HEK293 (cell line): ENCODE data around the gene TACC2.

Experiments used
- KLF9 ChIP-seq: fragments of 450-650 bp; formaldehyde crosslinking; IDR thresholded peaks from 2 replicates; pipeline ENCODE4 v1.5.1; 2016; ENCODE audit warnings: missing biosample characterization, missing genetic modification characterization, low read depth
- SP2 ChIP-seq: fragments of 450-650 bp; formaldehyde crosslinking; IDR thresholded peaks from 2 replicates; pipeline ENCODE4 v1.5.1; 2016; ENCODE audit warnings: missing biosample characterization, missing genetic modification characterization
- ZFP37 ChIP-seq: fragments of 450-650 bp; formaldehyde crosslinking; IDR thresholded peaks from 2 replicates; pipeline ENCODE4 v1.5.1; 2016; ENCODE audit warnings: missing biosample characterization, missing genetic modification characterization
- ZNF335 ChIP-seq: fragments of 450-650 bp; formaldehyde crosslinking; conservative IDR thresholded peaks from 2 replicates; pipeline ENCODE4 v1.5.1; 2016; ENCODE audit warnings: missing biosample characterization, missing genetic modification characterization
- ZNF48 ChIP-seq: fragments of 450-650 bp; formaldehyde crosslinking; IDR thresholded peaks from 2 replicates; pipeline ENCODE4 v1.5.1; 2016; ENCODE audit warnings: missing biosample characterization, missing genetic modification characterization
- ZNF514 ChIP-seq: fragments of 450-650 bp; formaldehyde crosslinking; IDR thresholded peaks from 2 replicates; pipeline ENCODE4 v1.5.1; 2016; ENCODE audit warnings: missing biosample characterization, missing genetic modification characterization
- ZNF768 ChIP-seq: fragments of 450-650 bp; formaldehyde crosslinking; IDR thresholded peaks from 2 replicates; pipeline ENCODE4 v1.5.1; 2018; ENCODE audit warnings: missing biosample characterization, mild to moderate bottlenecking, missing genetic modification characterization
- TF ChIP-seq, protein P1 (sequence below): fragments of 450-650 bp; IDR thresholded peaks from 2 replicates; pipeline ENCODE4 v1.5.1; 2018; ENCODE audit warnings: missing biosample characterization, mild to moderate bottlenecking, missing genetic modification characterization
- TF ChIP-seq, protein P2 (sequence below): fragments of 450-650 bp; formaldehyde crosslinking; IDR thresholded peaks from 2 replicates; pipeline ENCODE4 v1.5.1; 2016; ENCODE audit warnings: missing biosample characterization, missing genetic modification characterization
- TF ChIP-seq, protein P3 (sequence below): fragments of 450-650 bp; formaldehyde crosslinking; IDR thresholded peaks from 2 replicates; pipeline ENCODE4 v1.5.1; 2016; ENCODE audit warnings: missing biosample characterization, missing genetic modification characterization
- TF ChIP-seq, protein P4 (sequence below): fragments of 450-650 bp; formaldehyde crosslinking; IDR thresholded peaks from 2 replicates; pipeline ENCODE4 v1.5.1; 2016; ENCODE audit warnings: missing biosample characterization, missing genetic modification characterization

DNA sequence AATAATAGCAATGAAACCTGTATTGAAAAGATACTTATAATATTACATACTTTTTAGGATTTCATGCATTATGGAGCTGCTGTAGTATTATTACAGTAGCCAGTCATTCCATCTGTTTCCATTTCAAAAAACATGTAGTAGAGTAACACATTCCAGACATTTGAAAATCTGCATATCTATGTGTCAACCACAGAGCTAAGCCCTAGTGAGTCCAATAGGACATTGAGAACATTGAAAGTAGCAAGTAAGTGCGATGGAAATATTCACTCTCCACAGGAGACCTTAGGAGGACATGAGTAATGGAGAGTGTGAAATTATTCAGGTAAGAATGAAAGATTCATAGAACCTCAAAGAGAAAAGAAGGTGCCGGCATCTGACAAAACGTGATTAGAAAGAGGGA, 29.3 kb upstream of the TACC2 start:
- TF ChIP-seq, protein P1, sequence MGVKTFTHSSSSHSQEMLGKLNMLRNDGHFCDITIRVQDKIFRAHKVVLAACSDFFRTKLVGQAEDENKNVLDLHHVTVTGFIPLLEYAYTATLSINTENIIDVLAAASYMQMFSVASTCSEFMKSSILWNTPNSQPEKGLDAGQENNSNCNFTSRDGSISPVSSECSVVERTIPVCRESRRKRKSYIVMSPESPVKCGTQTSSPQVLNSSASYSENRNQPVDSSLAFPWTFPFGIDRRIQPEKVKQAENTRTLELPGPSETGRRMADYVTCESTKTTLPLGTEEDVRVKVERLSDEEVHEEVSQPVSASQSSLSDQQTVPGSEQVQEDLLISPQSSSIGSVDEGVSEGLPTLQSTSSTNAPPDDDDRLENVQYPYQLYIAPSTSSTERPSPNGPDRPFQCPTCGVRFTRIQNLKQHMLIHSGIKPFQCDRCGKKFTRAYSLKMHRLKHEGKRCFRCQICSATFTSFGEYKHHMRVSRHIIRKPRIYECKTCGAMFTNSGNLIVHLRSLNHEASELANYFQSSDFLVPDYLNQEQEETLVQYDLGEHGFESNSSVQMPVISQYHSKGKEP (tag by site-specific recombination) = no peak
- TF ChIP-seq, protein P2, sequence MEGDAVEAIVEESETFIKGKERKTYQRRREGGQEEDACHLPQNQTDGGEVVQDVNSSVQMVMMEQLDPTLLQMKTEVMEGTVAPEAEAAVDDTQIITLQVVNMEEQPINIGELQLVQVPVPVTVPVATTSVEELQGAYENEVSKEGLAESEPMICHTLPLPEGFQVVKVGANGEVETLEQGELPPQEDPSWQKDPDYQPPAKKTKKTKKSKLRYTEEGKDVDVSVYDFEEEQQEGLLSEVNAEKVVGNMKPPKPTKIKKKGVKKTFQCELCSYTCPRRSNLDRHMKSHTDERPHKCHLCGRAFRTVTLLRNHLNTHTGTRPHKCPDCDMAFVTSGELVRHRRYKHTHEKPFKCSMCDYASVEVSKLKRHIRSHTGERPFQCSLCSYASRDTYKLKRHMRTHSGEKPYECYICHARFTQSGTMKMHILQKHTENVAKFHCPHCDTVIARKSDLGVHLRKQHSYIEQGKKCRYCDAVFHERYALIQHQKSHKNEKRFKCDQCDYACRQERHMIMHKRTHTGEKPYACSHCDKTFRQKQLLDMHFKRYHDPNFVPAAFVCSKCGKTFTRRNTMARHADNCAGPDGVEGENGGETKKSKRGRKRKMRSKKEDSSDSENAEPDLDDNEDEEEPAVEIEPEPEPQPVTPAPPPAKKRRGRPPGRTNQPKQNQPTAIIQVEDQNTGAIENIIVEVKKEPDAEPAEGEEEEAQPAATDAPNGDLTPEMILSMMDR (tag by site-specific recombination) = no peak
- TF ChIP-seq KLF9 (tag by site-specific recombination) (no peak), ZNF514 (no peak), SP2 (no peak), ZNF48 (tag by site-specific recombination) (no peak), ZFP37 (tag by site-specific recombination) (no peak), ZNF768 (tag by site-specific recombination) (no peak), ZNF335 (tag by site-specific recombination) (no peak)
- TF ChIP-seq, protein P3, sequence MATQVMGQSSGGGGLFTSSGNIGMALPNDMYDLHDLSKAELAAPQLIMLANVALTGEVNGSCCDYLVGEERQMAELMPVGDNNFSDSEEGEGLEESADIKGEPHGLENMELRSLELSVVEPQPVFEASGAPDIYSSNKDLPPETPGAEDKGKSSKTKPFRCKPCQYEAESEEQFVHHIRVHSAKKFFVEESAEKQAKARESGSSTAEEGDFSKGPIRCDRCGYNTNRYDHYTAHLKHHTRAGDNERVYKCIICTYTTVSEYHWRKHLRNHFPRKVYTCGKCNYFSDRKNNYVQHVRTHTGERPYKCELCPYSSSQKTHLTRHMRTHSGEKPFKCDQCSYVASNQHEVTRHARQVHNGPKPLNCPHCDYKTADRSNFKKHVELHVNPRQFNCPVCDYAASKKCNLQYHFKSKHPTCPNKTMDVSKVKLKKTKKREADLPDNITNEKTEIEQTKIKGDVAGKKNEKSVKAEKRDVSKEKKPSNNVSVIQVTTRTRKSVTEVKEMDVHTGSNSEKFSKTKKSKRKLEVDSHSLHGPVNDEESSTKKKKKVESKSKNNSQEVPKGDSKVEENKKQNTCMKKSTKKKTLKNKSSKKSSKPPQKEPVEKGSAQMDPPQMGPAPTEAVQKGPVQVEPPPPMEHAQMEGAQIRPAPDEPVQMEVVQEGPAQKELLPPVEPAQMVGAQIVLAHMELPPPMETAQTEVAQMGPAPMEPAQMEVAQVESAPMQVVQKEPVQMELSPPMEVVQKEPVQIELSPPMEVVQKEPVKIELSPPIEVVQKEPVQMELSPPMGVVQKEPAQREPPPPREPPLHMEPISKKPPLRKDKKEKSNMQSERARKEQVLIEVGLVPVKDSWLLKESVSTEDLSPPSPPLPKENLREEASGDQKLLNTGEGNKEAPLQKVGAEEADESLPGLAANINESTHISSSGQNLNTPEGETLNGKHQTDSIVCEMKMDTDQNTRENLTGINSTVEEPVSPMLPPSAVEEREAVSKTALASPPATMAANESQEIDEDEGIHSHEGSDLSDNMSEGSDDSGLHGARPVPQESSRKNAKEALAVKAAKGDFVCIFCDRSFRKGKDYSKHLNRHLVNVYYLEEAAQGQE = no peak
- TF ChIP-seq, protein P4, sequence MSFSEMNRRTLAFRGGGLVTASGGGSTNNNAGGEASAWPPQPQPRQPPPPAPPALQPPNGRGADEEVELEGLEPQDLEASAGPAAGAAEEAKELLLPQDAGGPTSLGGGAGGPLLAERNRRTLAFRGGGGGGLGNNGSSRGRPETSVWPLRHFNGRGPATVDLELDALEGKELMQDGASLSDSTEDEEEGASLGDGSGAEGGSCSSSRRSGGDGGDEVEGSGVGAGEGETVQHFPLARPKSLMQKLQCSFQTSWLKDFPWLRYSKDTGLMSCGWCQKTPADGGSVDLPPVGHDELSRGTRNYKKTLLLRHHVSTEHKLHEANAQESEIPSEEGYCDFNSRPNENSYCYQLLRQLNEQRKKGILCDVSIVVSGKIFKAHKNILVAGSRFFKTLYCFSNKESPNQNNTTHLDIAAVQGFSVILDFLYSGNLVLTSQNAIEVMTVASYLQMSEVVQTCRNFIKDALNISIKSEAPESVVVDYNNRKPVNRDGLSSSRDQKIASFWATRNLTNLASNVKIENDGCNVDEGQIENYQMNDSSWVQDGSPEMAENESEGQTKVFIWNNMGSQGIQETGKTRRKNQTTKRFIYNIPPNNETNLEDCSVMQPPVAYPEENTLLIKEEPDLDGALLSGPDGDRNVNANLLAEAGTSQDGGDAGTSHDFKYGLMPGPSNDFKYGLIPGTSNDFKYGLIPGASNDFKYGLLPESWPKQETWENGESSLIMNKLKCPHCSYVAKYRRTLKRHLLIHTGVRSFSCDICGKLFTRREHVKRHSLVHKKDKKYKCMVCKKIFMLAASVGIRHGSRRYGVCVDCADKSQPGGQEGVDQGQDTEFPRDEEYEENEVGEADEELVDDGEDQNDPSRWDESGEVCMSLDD (tag by site-specific recombination) = no peak
